IMR-90 (cell line): Measurements from ENCODE around the gene ZBTB4. TPM values are rescaled to one million over a fixed set of nuclear protein-coding genes. Genes with fewer than 3 reads are reported as not detected.

Experiments
- ATAC-seq: fragments of 200-7000 bp; cut with Tn5 transposase; 2 replicates; pipeline ENCODE4 v1.9.1; 2020; ENCODE audit warnings: low read depth, mild to moderate bottlenecking, moderate library complexity
- BruUV-seq: library from RNA; stranded (reverse); fragments of 400-500 nt; replicated peaks from 2 replicates; lab custom pipeline; 2021; lab: Mats Ljungman, UMichigan
- CTCF ChIA-PET: fragments of 300-600 bp; formaldehyde crosslinking; extraction: SDS; loops from one replicate; lab custom pipeline; 2021; ENCODE audit warnings: antibody characterized with exemption; lab: Yijun Ruan, JAX
- POLR2A ChIA-PET: fragments of 300-600 bp; sonication (Branson Sonifier 250); formaldehyde crosslinking; loops from one replicate; lab custom pipeline; 2022; ENCODE audit warnings: antibody characterized with exemption; ENCODE audit not compliant: unreplicated experiment; lab: Charles Lee
- DNase-seq: peaks from one replicate; pipeline ENCODE4 v3.0.0; 2013
- H2AFZ ChIP-seq: replicated peaks from 2 replicates; pipeline ENCODE3; 2013; ENCODE audit warnings: low read length, mild to moderate bottlenecking; ENCODE audit not compliant: poor library complexity
- H2AK5ac ChIP-seq: 2 replicates; pipeline ENCODE4 v1.6.1; 2013; ENCODE audit warnings: low read depth, low read length, inconsistent platforms
- H2AK9ac ChIP-seq: replicated peaks from 2 replicates; pipeline ENCODE3; 2013; ENCODE audit warnings: mild to moderate bottlenecking, low read depth, low read length, moderate library complexity; ENCODE audit not compliant: poor library complexity
- H2BK120ac ChIP-seq: 2 replicates; pipeline ENCODE4 v1.6.1; 2013; ENCODE audit warnings: low read depth, low read length, inconsistent platforms
- H2BK15ac ChIP-seq: 3 replicates; pipeline ENCODE4 v1.6.1; 2013; ENCODE audit warnings: low read depth, low read length, inconsistent platforms
- H2BK20ac ChIP-seq: 2 replicates; pipeline ENCODE4 v1.6.1; 2013; ENCODE audit warnings: low read depth, mild to moderate bottlenecking, inconsistent platforms, low read length, moderate library complexity
- H2BK5ac ChIP-seq: 2 replicates; pipeline ENCODE4 v1.6.1; 2013; ENCODE audit warnings: mild to moderate bottlenecking, low read depth, low read length, inconsistent platforms; ENCODE audit not compliant: poor library complexity, severe bottlenecking
- H3K14ac ChIP-seq: replicated peaks from 2 replicates; pipeline ENCODE4 v1.6.1; 2013; ENCODE audit warnings: low read depth, low read length, inconsistent platforms
- H3K18ac ChIP-seq: 2 replicates; pipeline ENCODE4 v1.6.1; 2013; ENCODE audit warnings: low read depth, low read length, control low read depth
- H3K23ac ChIP-seq: 2 replicates; pipeline ENCODE4 v1.6.1; 2013; ENCODE audit warnings: low read depth, low read length, inconsistent platforms
- H3K27ac ChIP-seq: 2 replicates; pipeline ENCODE4 v1.5.1; 2013; ENCODE audit warnings: mild to moderate bottlenecking, control low read depth, low read length; ENCODE audit not compliant: insufficient read depth
- H3K27me3 ChIP-seq: 2 replicates; pipeline ENCODE4 v1.6.1; 2013; ENCODE audit warnings: low read length; ENCODE audit not compliant: control insufficient read depth, insufficient read depth
- H3K36me3 ChIP-seq: 2 replicates; pipeline ENCODE4 v1.6.1; 2013; ENCODE audit warnings: low read length, mixed read lengths; ENCODE audit not compliant: control insufficient read depth, insufficient read depth
- H3K4ac ChIP-seq: 2 replicates; pipeline ENCODE4 v1.6.1; 2013; ENCODE audit warnings: low read depth, low read length, inconsistent platforms
- H3K4me1 ChIP-seq: 2 replicates; pipeline ENCODE4 v1.6.1; 2013; ENCODE audit warnings: low read length, mixed read lengths; ENCODE audit not compliant: control insufficient read depth, insufficient read depth
- H3K4me2 ChIP-seq: 2 replicates; pipeline ENCODE4 v1.6.1; 2013; ENCODE audit warnings: low read depth, mild to moderate bottlenecking, control low read depth, low read length, moderate library complexity
- H3K4me3 ChIP-seq: 2 replicates; pipeline ENCODE4 v1.5.1; 2013; ENCODE audit warnings: low read depth, mild to moderate bottlenecking, control low read depth, low read length, moderate library complexity; ENCODE audit not compliant: insufficient read depth
- H3K56ac ChIP-seq: 2 replicates; pipeline ENCODE4 v1.6.1; 2013; ENCODE audit warnings: low read length, inconsistent platforms; ENCODE audit not compliant: insufficient read depth; ENCODE audit errors: extremely low read depth
- H3K79me1 ChIP-seq, 2 experiments: 2 replicates each; pipeline ENCODE4 v1.6.1; 2013; ENCODE audit warnings: low read length in 2 of 2, inconsistent platforms in 1 of 2, low read depth in 1 of 2
- H3K9ac ChIP-seq: 2 replicates; pipeline ENCODE4 v1.6.1; 2013; ENCODE audit warnings: low read depth, low read length, control low read depth
- H3K9me1 ChIP-seq: 2 replicates; pipeline ENCODE4 v1.6.1; 2013; ENCODE audit warnings: low read length, inconsistent platforms; ENCODE audit not compliant: insufficient read depth
- H3K9me3 ChIP-seq: 2 replicates; pipeline ENCODE4 v1.6.1; 2013; ENCODE audit warnings: low read length; ENCODE audit not compliant: control insufficient read depth, insufficient read depth
- H4K20me1 ChIP-seq: 2 replicates; pipeline ENCODE4 v1.6.1; 2013; ENCODE audit warnings: low read length, inconsistent platforms; ENCODE audit not compliant: insufficient read depth
- H4K5ac ChIP-seq: 2 replicates; pipeline ENCODE4 v1.6.1; 2013; ENCODE audit warnings: mild to moderate bottlenecking, low read depth, low read length, control low read depth
- H4K8ac ChIP-seq, 2 experiments: 2 replicates each; pipeline ENCODE4 v1.6.1; 2013; ENCODE audit warnings: low read depth in 2 of 2, low read length in 2 of 2, control low read depth in 1 of 2, inconsistent platforms in 1 of 2
- H4K91ac ChIP-seq: 2 replicates; pipeline ENCODE4 v1.6.1; 2013; ENCODE audit warnings: low read depth, low read length, inconsistent platforms; ENCODE audit not compliant: insufficient read depth
- BHLHE40 ChIP-seq: fragments of 150-350 bp; IDR thresholded peaks from 2 replicates; pipeline ENCODE4 v1.6.1; 2016; ENCODE audit warnings: mild to moderate bottlenecking, low read depth, low read length
- CEBPB ChIP-seq: IDR thresholded peaks from 2 replicates; pipeline ENCODE4 v1.6.1; 2012; ENCODE audit warnings: low read depth, low read length, improper control_type of control experiment
- CHD1 ChIP-seq: IDR thresholded peaks from 2 replicates; pipeline ENCODE4 v1.6.1; 2012; ENCODE audit warnings: low read depth, low read length, improper control_type of control experiment
- CTCF ChIP-seq: conservative IDR thresholded peaks from 2 replicates; pipeline ENCODE4 v1.5.1; 2012; ENCODE audit warnings: mild to moderate bottlenecking, low read depth, low read length, improper control_type of control experiment
- ELK1 ChIP-seq: fragments of 150-350 bp; IDR thresholded peaks from 2 replicates; pipeline ENCODE4 v1.6.1; 2016; ENCODE audit warnings: low read depth, mild to moderate bottlenecking, low read length, moderate library complexity, borderline replicate concordance
- FOS ChIP-seq: fragments of 150-350 bp; IDR thresholded peaks from 2 replicates; pipeline ENCODE4 v1.6.1; 2016; ENCODE audit warnings: low read depth, low read length
- MAFK ChIP-seq: IDR thresholded peaks from 2 replicates; pipeline ENCODE4 v1.6.1; 2012; ENCODE audit warnings: low read depth, low read length, improper control_type of control experiment
- MAZ ChIP-seq: IDR thresholded peaks from 2 replicates; pipeline ENCODE4 v1.6.1; 2012; ENCODE audit warnings: low read depth, mild to moderate bottlenecking, low read length, improper control_type of control experiment, moderate library complexity, borderline replicate concordance
- MXI1 ChIP-seq: IDR thresholded peaks from 2 replicates; pipeline ENCODE4 v1.6.1; 2012; ENCODE audit warnings: low read depth, mild to moderate bottlenecking, low read length, moderate library complexity, borderline replicate concordance
- NFE2L2 ChIP-seq: fragments of 150-350 bp; IDR thresholded peaks from 2 replicates; pipeline ENCODE4 v1.6.1; 2016; ENCODE audit warnings: low read depth, mild to moderate bottlenecking, low read length
- POLR2A ChIP-seq: IDR thresholded peaks from 2 replicates; pipeline ENCODE4 v1.6.1; 2012; ENCODE audit warnings: mild to moderate bottlenecking, low read depth, low read length
- RAD21 ChIP-seq: IDR thresholded peaks from 2 replicates; pipeline ENCODE4 v1.6.1; 2012; ENCODE audit warnings: low read length, improper control_type of control experiment
- RCOR1 ChIP-seq: IDR thresholded peaks from 2 replicates; pipeline ENCODE4 v1.6.1; 2012; ENCODE audit warnings: mild to moderate bottlenecking, low read length, improper control_type of control experiment; ENCODE audit not compliant: insufficient replicate concordance
- SMC3 ChIP-seq: fragments of 150-350 bp; IDR thresholded peaks from 2 replicates; pipeline ENCODE4 v1.6.1; 2016; ENCODE audit warnings: low read depth, mild to moderate bottlenecking, antibody characterized with exemption, low read length, moderate library complexity
- USF2 ChIP-seq: fragments of 150-350 bp; IDR thresholded peaks from 2 replicates; pipeline ENCODE4 v1.6.1; 2017; ENCODE audit warnings: mild to moderate bottlenecking, antibody characterized with exemption, low read length, low read depth
- WGBS, 2 experiments: methylation state at CpG; one replicate each; pipeline versions ENCODE4 v1.1.5 to v1.1.7; 2013; ENCODE audit warnings: missing lambda C conversion rate in 2 of 2; ENCODE audit not compliant: insufficient read length in 1 of 2; ENCODE audit errors: extremely low coverage in 2 of 2; 5-methylcytosine and 5-hydroxymethylcytosine counted together
- dilution Hi-C: fragments of 300-500 bp; cut with HindIII; formaldehyde crosslinking; loops from one replicate; pipeline ENCODE4 v1.14.3; 2018; ENCODE audit warnings: low sequenced_read_pairs; ENCODE audit not compliant: unreplicated experiment
- in situ Hi-C: fragments of 300-500 bp; cut with MboI; formaldehyde crosslinking; loops from 3 replicates; pipeline ENCODE4 v1.14.3; 2019; ENCODE audit warnings: low sequenced_read_pairs, inconsistent platforms, mixed read lengths
- intact Hi-C: fragments of 100-400 bp; cut with micrococcal nuclease; formaldehyde crosslinking; loops from 2 replicates; pipeline ENCODE4 v1.10.0; 2022
- polyA plus RNA-seq, 3 experiments: library from polyadenylated mRNA; depleted of rRNA; stranded (reverse); fragments of >200 nt; gene quantifications; 2 replicates each; pipeline ENCODE4 v1.2.3, GENCODE V29; 2012; ENCODE audit warnings: low replicate concordance in 1 of 3
- total RNA-seq: library from RNA; depleted of rRNA; stranded (reverse); fragments of >200 nt; gene quantifications from 2 replicates; pipeline ENCODE4 v1.2.3, GENCODE V29; 2012

Gene ZBTB4
- total and polyA plus RNA-seq, 2 of the 4 experiments (the other 2 are of a cell fraction), result 6.3 to 20.3 TPM

GRCh38 chr17:7409716-7410115 lies 69.7 kb downstream of the ZBTB4 start:
- no peak overlapping the region for H3K9ac ChIP-seq
- no peak overlapping the region for H3K56ac ChIP-seq
- no peak overlapping the region for H2BK5ac ChIP-seq
- no peak overlapping the region for H2BK120ac ChIP-seq
- dilution Hi-C loops, result no loop called here
- no peak overlapping the region for H4K8ac ChIP-seq
- DNase-seq, result no peak
- H4K20me1 ChIP-seq, result peaks cover 7% of the 10 kb centered on the region
- no peak for ATAC-seq
- H3K4me2 ChIP-seq, result no peak overlapping the region
- TF ChIP-seq CEBPB (no peak), SMC3 (no peak), MAZ (no peak), MXI1 (no peak), CHD1 (no peak), POLR2A (no peak), RAD21 (no peak), CTCF (no peak), ELK1 (no peak), USF2 (no peak), MAFK (no peak), BHLHE40 (no peak), NFE2L2 (no peak), RCOR1 (no peak), FOS (no peak)
- H3K4me1 ChIP-seq, result peaks cover 8% of the 10 kb centered on the region
- H3K9me3 ChIP-seq, result no peaks in the 10 kb centered on the region
- no peak overlapping the region for H3K14ac ChIP-seq
- no TSS peak for BruUV-seq
- H2AK9ac ChIP-seq, result peak overlapping the region; percentile 85
- no peak overlapping the region for H2AFZ ChIP-seq
- H3K9me1 ChIP-seq, result peaks cover 4% of the 10 kb centered on the region; the same call in 1 of the 2 replicates
- in situ Hi-C loops, result no loop called here
- no peak overlapping the region for H2BK15ac ChIP-seq
- H4K91ac ChIP-seq, result no peak overlapping the region
- H3K18ac ChIP-seq, result no peak overlapping the region
- peaks cover 0 to 33% of the 10 kb centered on the region in 2 experiments; a peak in 3 of 4 replicates for H3K79me1 ChIP-seq
- H4K5ac ChIP-seq, result no peak overlapping the region
- H3K4me3 ChIP-seq, result no peak overlapping the region
- whole genome bisulfite sequencing, 2 experiments, result 98% methylated on average over 5 of the region's 6 CpGs; no CpG with 5 or more reads in 1 of the 2 experiments
- no peaks in the 10 kb centered on the region for H3K27me3 ChIP-seq
- H3K4ac ChIP-seq, result no peak overlapping the region
- POLR2A ChIA-PET, result no interaction called here
- peaks cover 29% of the 10 kb centered on the region for H3K36me3 ChIP-seq
- CTCF ChIA-PET, result no interaction called here
- no peak overlapping the region for H3K23ac ChIP-seq
- H2BK20ac ChIP-seq, result no peak overlapping the region
- intact Hi-C loops, result no loop called here
- no peak overlapping the region for H2AK5ac ChIP-seq
- no peak overlapping the region for H3K27ac ChIP-seq
